GM23338 (cell line): ENCODE measurements around the gene DCP2. TPM values are rescaled to one million over a fixed set of nuclear protein-coding genes. Genes with fewer than 3 reads are reported as not detected.

Experiments
- ATAC-seq: fragments of 200-7000 bp; cut with Tn5 transposase; 3 replicates; pipeline ENCODE4 v1.9.1; 2020
- DNase-seq: peaks from one replicate; pipeline ENCODE4 v3.0.0-alpha.2; 2015; ENCODE audit warnings: low spot score
- H2AFZ ChIP-seq: fragments of 200-600 bp; sonication (generic); 2 replicates; pipeline ENCODE4 v1.8.0; 2016; ENCODE audit warnings: antibody characterized with exemption, mild to moderate bottlenecking, moderate library complexity
- H3F3A ChIP-seq: fragments of 200-600 bp; sonication (generic); replicated peaks from 2 replicates; pipeline ENCODE4 v1.8.0; 2017; ENCODE audit warnings: antibody characterized with exemption, mixed run types, low read depth
- H3K27ac ChIP-seq: fragments of 200-600 bp; sonication (generic); 2 replicates; pipeline ENCODE4 v1.6.1; 2016; ENCODE audit warnings: low read depth
- H3K27me3 ChIP-seq: fragments of 200-600 bp; sonication (generic); 2 replicates; pipeline ENCODE4 v1.8.0; 2016; ENCODE audit warnings: mild to moderate bottlenecking, mixed run types, moderate library complexity; ENCODE audit not compliant: insufficient read depth
- H3K36me3 ChIP-seq: fragments of 200-600 bp; sonication (generic); 2 replicates; pipeline ENCODE4 v1.8.0; 2016; ENCODE audit warnings: mild to moderate bottlenecking; ENCODE audit not compliant: insufficient read depth
- H3K4me1 ChIP-seq: fragments of 200-600 bp; sonication (generic); 2 replicates; pipeline ENCODE4 v1.8.0; 2016; ENCODE audit warnings: mild to moderate bottlenecking, moderate library complexity; ENCODE audit not compliant: insufficient read depth
- H3K4me2 ChIP-seq: fragments of 200-600 bp; sonication (generic); 2 replicates; pipeline ENCODE4 v1.7.1; 2017; ENCODE audit warnings: mixed run types
- H3K4me3 ChIP-seq: fragments of 200-600 bp; sonication (generic); 2 replicates; pipeline ENCODE4 v1.6.1; 2016; ENCODE audit warnings: mixed run types
- H3K79me2 ChIP-seq: fragments of 200-600 bp; sonication (generic); replicated peaks from 2 replicates; pipeline ENCODE4 v1.8.0; 2017; ENCODE audit warnings: mild to moderate bottlenecking; ENCODE audit not compliant: insufficient read depth
- H3K9me2 ChIP-seq: fragments of 200-600 bp; sonication (generic); 2 replicates; pipeline ENCODE4 v1.8.0; 2017; ENCODE audit not compliant: insufficient read depth
- H4K20me1 ChIP-seq: fragments of 200-600 bp; sonication (generic); replicated peaks from 2 replicates; pipeline ENCODE4 v1.8.0; 2017; ENCODE audit warnings: mild to moderate bottlenecking; ENCODE audit not compliant: insufficient read depth
- H3K27ac Mint-ChIP-seq: 2 replicates; pipeline ENCODE4 v1.8.0; 2020; ENCODE audit warnings: inconsistent platforms, mild to moderate bottlenecking, moderate library complexity, mixed read lengths
- H3K27me3 Mint-ChIP-seq: 3 replicates; pipeline ENCODE4 v1.8.0; 2022; ENCODE audit warnings: low read depth, mild to moderate bottlenecking, moderate library complexity, mixed read lengths, inconsistent platforms; ENCODE audit not compliant: insufficient read depth, poor library complexity
- H3K36me3 Mint-ChIP-seq: 3 replicates; pipeline ENCODE4 v1.8.0; 2021; ENCODE audit warnings: low read depth, mild to moderate bottlenecking, inconsistent platforms, moderate library complexity, mixed read lengths
- H3K4me1 Mint-ChIP-seq: 3 replicates; pipeline ENCODE4 v1.8.0; 2020; ENCODE audit warnings: mild to moderate bottlenecking, inconsistent platforms, mixed read lengths
- H3K4me3 Mint-ChIP-seq: 3 replicates; pipeline ENCODE4 v1.8.0; 2021; ENCODE audit warnings: moderate library complexity, mild to moderate bottlenecking, inconsistent platforms, mixed read lengths
- H3K9me3 Mint-ChIP-seq: 3 replicates; pipeline ENCODE4 v1.8.0; 2020; ENCODE audit warnings: moderate library complexity, mild to moderate bottlenecking, inconsistent platforms, mixed read lengths
- JUNB ChIP-seq: IDR thresholded peaks from one replicate; pipeline ENCODE4 v1.6.1; 2016; ENCODE audit warnings: antibody characterized with exemption; ENCODE audit not compliant: unreplicated experiment
- NANOG ChIP-seq: IDR thresholded peaks from 2 replicates; pipeline ENCODE4 v1.6.1; 2016; ENCODE audit warnings: antibody characterized with exemption, borderline replicate concordance
- REST ChIP-seq: IDR thresholded peaks from one replicate; pipeline ENCODE4 v1.6.1; 2018; ENCODE audit warnings: antibody characterized with exemption; ENCODE audit not compliant: unreplicated experiment
- ZNF114 ChIP-seq: fragments of 250-450 bp; sonication (Bioruptor Pico); IDR thresholded peaks from 2 replicates; pipeline ENCODE4 v1.5.0; 2020; ENCODE audit warnings: mild to moderate bottlenecking, moderate library complexity
- ZNF331 ChIP-seq: fragments of 250-450 bp; sonication (Bioruptor Pico); IDR thresholded peaks from 2 replicates; pipeline ENCODE4 v1.5.0; 2020; ENCODE audit warnings: low read depth, mild to moderate bottlenecking, moderate library complexity
- ZNF462 ChIP-seq: fragments of 250-450 bp; sonication (Bioruptor Pico); IDR thresholded peaks from 2 replicates; pipeline ENCODE4 v1.5.0; 2020; ENCODE audit warnings: mild to moderate bottlenecking, moderate library complexity
- polyA plus RNA-seq: library from polyadenylated mRNA; unstranded; fragments of >200 nt; fragmentation: Nextera tagmentation; extraction: Ambion mirVana; gene quantifications from 2 replicates; pipeline ENCODE4 v1.2.1, GENCODE V29; 2016
- total RNA-seq: library from RNA; depleted of rRNA; stranded (reverse); fragments of >200 nt; shearing (Covaris generic); gene quantifications from 2 replicates; pipeline ENCODE4 v1.2.3, GENCODE V29; 2014
- TF ChIP-seq, protein P1 (sequence below): IDR thresholded peaks from 2 replicates; pipeline ENCODE4 v1.6.1; 2016; ENCODE audit warnings: antibody characterized with exemption

The DCP2 gene
- total and polyA plus RNA-seq, 2 experiments from 2014 or later: 96.6 to 165 TPM

GRCh38 chr5:113035096-113035495 is 58.5 kb downstream of the DCP2 start:
- Histone ChIP-seq H3F3A (no peaks in the 10 kb centered on the region), H3K4me3 (no peak overlapping the region), H3K27me3 (no peaks in the 10 kb centered on the region), H3K9me2 (no peaks in the 10 kb centered on the region), H3K4me1 (peaks cover 32% of the 10 kb centered on the region), H2AFZ (no peak overlapping the region), H3K4me2 (no peak overlapping the region), H4K20me1 (no peaks in the 10 kb centered on the region), H3K79me2 (no peaks in the 10 kb centered on the region; the same call in 1 of the 2 replicates), H3K27ac (0 out of 2 replicates have a peak overlapping the region, but pooled peaks have one; percentile 50), H3K36me3 (no peaks in the 10 kb centered on the region)
- no peaks in the 10 kb centered on the region for H3K9me3 Mint-ChIP-seq
- peaks cover 61% of the 10 kb centered on the region for H3K4me1 Mint-ChIP-seq
- H3K4me3 Mint-ChIP-seq: no peak overlapping the region
- H3K36me3 Mint-ChIP-seq: peaks cover 7% of the 10 kb centered on the region; the same call in 1 of the 3 replicates
- DNase-seq (no peak), ATAC-seq (no peak)
- H3K27ac Mint-ChIP-seq: no peak overlapping the region
- no peak for TF ChIP-seq ZNF462 (CRISPR knock-in tag)
- peaks cover 17% of the 10 kb centered on the region for H3K27me3 Mint-ChIP-seq

- H3K36me3 Mint-ChIP-seq: peaks cover 7% of the 10 kb centered on the region; the same call in 1 of the 3 replicates
- H3K9me3 Mint-ChIP-seq: no peaks in the 10 kb centered on the region
- peak overlapping the region; percentile 44; the same call in 1 of the 2 replicates for H3K27ac Mint-ChIP-seq
- H2AFZ ChIP-seq: no peak overlapping the region
- H3K9me2 ChIP-seq: no peaks in the 10 kb centered on the region
- H3K27me3 ChIP-seq: no peaks in the 10 kb centered on the region
- H3K27ac ChIP-seq: no peak overlapping the region
- peaks cover 51% of the 10 kb centered on the region for H3K4me1 Mint-ChIP-seq
- no peaks in the 10 kb centered on the region for H3K36me3 ChIP-seq
- peaks cover 12% of the 10 kb centered on the region for H3K27me3 Mint-ChIP-seq
- H4K20me1 ChIP-seq: no peaks in the 10 kb centered on the region
- no peaks in the 10 kb centered on the region for H3F3A ChIP-seq
- H3K4me2 ChIP-seq: 0 out of 2 replicates have a peak overlapping the region, but pooled peaks have one; percentile 31
- ATAC-seq: no peak
- H3K4me1 ChIP-seq: peaks cover 20% of the 10 kb centered on the region
- H3K4me3 ChIP-seq: no peak overlapping the region
- H3K79me2 ChIP-seq: no peaks in the 10 kb centered on the region
- no peak overlapping the region for H3K4me3 Mint-ChIP-seq
- no peak for DNase-seq
- TF ChIP-seq ZNF331 (CRISPR knock-in tag) (no peak), ZNF114 (CRISPR knock-in tag) (no peak), JUNB (no peak), NANOG (no peak), REST (no peak)
- TF ChIP-seq, protein P1, sequence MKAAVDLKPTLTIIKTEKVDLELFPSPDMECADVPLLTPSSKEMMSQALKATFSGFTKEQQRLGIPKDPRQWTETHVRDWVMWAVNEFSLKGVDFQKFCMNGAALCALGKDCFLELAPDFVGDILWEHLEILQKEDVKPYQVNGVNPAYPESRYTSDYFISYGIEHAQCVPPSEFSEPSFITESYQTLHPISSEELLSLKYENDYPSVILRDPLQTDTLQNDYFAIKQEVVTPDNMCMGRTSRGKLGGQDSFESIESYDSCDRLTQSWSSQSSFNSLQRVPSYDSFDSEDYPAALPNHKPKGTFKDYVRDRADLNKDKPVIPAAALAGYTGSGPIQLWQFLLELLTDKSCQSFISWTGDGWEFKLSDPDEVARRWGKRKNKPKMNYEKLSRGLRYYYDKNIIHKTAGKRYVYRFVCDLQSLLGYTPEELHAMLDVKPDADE: no peak
Observed at GRCh38 chr5:113036321-113036720, 59.7 kb downstream of the DCP2 start.
